ELR (cell line): ENCODE results near the gene SPDYC.
A peak's percentile ranks its signal among the peaks of the same experiment; 100 is the strongest.

ENCODE experiments used
- DNase-seq: peaks from one replicate; pipeline ENCODE4 v3.0.0-alpha.2; 2015; ENCODE audit warnings: low read depth

SPDYC gene

DNA sequence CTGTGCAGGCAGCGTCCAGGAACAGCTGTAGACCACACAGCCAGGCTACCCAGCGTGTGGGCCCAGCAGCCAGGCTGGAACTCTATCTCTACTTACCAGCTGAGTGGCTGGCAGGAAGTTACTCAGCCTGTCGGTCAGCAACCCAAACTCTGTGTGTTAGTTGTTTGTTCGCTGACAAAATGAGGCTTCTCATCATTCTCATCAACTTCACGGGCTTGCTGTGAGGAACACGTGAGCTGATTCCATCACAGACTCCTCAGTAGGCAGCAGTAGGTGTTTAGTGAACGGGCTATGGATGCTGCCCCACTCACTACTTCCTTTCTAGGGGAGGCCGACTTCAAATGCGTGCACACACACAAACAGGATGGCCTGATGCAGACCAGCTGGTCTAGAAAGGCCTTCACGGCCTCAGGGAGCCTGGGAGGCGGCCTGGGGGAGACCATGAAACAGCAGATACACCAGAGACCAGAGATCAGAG lies 830 bp upstream of the SPDYC start:
- peak; percentile 32 for DNase-seq

DNA sequence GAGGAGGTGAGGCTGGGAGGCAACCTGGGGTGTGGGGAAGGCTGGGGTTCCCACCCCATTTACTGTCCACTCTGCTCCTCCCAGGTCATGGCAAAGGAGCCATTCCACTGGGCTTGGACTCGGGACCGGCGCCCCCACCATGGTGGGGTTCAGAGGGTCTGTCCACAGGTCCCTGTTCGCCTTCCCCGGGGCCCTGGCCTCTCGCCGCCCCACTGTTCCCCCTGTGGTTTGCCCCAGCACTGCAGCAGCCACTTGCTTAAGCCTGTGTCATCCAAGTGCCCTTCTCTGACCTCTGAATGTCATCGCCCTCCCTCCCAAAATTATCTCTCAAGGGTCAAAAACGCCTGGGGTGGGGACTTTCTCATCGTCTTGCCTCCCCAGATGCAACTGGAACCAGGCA lies 2.6 kb downstream of the SPDYC start:
- DNase-seq = no peak

DNA sequence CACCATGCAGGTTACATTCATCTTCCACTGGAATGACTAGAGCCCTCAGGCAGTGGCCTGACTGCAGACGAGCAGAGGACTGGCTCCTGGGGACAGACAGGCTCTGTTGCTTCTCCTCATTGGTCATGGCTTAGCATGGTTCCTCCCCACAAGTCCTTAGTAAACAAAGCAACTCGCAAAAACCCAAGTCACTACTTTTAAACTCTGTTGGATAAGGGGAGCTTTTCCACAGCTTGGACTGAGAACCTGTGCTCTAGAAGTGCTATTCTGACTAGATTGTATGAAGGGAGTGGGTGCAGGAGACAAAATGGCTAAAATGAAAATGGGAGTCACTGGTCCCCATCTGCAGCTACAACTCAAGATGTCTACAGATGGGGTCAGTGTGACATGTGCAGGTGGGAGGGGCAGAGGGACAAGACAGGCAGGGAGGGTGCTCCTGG lies 4.6 kb downstream of the SPDYC start:
- DNase-seq = peak; percentile 23

DNA sequence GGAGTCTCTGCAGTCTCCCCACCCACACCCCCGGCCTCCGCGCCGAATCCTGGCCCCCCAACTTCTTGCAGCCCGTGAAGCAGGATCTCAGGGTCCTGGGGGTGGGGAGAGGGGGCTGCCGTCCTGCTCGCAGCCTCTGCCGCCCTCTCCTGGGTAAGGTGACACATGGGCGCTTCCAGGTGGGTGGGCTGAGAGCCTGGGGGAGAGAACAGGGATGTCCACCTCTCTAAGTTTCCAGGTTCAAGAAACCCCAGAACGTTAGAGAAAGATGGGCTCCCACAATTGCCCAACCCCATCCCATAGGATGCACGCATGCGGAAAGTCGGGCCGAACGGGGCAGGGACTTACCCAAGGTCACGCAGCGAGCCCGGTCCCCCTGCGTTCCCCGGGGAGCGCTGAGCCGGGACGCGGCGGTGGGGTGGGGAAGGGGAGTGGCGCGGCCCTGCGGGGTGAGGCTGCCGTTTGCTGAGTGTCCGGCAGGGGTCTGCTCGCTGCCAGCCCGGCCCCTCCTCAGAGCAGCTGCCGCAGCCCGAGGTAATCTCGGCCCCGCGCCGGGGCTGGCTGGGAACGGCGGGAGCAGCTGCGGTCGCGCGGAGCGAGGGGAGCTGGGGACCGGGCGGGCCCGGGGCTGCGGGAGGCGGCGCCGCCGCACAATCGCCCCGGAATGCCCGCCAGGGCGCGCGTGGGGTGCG lies 11.0 kb downstream of the SPDYC start:
- DNase-seq = peak; percentile 76

DNA sequence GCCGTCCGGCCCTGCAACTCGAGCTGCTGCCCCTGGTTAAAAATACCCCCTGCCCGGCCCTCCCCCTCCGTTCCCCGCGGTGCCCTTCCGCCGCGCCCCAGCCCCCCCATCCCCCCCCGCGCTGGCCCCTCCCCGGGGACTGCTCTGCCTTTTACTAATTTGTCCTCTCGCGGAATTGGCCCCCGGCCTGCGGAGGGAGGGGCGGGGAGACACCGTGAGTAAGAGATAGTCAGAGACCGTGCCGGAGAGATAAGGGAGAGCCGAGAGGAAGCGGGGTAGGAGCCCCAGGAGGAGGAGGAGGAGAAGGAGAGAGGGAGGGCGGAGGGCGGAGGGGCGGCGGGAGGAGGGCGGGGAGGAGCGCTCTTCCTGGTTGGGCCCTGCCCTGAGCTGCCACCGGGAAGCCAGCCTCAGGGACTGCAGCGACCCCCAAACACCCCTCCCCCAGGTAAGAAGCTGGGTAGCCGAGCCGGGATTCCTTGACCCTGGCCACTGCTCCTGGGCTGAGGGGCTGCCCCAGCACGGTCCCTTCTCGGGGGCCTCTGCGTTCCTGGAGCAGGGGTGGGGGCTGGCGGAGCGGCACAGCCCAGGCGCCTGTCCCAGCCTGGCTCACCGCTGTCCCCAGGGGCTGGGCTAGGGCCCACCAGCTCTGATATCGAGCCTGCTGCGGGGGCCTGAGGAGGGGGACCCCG lies 11.7 kb downstream of the SPDYC start, which contains the start of gene CAPN1:
CAPN1 (plus strand) TSS at position 360 of the 689 bp plus-strand sequence. CDS start 774 bp downstream, outside the sequence.
- peak; percentile 95 for DNase-seq

DNA sequence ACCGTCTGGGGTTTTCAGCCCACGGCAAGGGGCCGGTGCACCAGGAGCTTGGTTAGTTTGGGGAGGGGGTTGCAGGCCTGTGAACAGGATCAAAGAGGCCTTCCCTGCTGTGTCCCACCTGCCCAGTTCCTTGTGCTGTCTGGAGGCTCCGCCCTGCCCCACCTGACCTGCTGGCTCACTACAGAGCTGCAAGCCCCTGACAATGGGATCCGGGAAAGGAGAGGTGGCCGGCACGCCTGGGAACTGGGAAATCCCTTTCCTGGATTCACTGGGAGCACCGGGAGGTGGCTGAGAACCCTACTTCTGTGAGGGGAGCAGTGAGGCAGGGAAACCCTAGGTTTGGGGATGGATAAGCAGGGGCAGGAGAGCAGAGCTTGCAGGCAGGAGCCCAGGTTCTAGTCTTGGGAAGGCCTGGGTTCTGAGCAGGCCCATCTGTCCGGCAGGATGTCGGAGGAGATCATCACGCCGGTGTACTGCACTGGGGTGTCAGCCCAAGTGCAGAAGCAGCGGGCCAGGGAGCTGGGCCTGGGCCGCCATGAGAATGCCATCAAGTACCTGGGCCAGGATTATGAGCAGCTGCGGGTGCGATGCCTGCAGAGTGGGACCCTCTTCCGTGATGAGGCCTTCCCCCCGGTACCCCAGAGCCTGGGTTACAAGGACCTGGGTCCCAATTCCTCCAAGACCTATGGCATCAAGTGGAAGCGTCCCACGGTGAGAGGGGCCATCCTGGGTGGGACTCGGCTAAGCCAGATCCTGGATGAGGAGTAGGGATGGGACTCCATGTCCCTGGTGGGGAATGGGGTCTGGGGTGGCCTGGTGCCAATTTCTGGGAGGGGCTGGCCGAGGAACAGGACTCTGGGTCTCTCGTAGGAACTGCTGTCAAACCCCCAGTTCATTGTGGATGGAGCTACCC lies 12.5 kb downstream of the SPDYC start:
- DNase-seq = peak; percentile 56

DNA sequence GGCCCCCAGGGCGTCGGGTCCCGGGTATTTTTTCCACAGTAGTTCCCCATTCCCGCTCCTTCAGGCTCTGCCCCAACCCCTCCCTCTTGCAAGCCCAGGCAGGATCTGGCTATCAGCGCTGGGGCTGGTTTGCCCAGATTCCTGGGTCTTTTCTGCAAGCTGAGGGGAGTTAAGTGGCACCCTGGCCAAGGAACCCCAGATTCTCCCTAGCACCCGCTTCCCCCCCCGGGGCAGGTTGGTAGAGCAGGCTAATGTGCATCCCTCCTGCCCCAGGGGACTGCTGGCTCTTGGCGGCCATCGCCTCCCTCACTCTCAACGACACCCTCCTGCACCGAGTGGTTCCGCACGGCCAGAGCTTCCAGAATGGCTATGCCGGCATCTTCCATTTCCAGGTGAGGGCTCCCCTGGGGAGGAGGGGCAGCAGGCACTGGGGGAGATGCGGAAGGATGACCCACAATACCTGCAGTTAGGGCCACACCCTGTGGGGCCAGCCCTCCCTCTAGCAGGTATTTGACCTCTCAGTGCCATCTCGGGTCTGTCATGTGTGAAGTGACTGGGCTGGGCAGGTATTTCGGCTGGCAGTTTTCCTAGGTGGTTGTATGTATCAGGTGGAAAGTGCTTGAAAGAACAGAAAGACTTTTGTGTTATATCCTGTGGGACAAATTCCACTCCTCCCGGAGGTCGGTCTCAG lies 13.3 kb downstream of the SPDYC start:
- no peak for DNase-seq

DNA sequence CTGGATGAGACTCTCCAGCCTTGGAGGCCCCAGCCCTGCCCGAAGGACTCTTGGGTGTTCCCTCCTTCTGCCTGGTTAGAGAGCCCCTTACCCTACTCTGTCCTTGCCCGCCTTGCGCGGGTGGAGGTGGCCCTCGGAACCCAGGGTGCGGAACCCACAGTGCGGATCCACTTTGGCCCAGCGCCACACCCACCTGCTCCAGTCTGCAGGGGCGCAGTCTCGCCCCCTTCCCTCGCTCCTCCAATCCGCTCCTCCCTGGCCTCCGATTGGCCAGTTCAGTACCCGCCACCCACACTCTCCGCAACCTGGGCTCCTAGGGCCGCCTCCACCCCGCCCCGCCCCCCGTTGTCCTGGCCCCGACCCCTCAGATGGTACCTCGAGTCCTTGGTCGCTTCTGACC lies 14.1 kb downstream of the SPDYC start:
- no peak for DNase-seq

DNA sequence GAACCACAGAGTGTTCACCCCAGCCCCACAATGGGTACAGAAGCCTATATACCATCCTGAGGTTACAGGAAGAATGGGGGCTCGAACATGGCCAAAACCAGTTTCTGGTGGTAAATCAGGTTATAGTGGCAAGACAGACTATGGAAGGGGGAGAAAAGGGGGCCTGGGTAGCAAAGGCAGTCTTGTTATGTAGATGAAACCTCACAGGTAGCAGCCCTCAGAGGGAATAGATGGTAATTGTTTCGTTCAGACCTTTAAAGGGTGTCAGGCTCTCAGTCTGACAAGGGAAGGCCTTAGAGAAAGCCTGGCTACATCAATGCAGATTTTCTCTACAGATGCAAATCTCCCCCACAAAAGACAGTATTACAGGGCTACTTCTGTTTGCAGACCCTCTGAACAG lies 15.1 kb downstream of the SPDYC start:
- DNase-seq = no peak

DNA sequence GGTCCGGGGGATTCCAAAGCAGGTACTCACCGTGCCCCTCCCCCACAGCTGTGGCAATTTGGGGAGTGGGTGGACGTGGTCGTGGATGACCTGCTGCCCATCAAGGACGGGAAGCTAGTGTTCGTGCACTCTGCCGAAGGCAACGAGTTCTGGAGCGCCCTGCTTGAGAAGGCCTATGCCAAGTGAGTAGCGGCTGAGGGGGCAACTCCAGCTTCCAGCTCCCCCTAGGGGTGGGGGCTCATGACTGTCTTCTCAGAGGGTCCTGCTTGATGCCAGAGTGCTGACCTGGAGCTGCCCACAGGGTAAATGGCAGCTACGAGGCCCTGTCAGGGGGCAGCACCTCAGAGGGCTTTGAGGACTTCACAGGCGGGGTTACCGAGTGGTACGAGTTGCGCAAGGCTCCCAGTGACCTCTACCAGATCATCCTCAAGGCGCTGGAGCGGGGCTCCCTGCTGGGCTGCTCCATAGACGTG lies 15.9 kb downstream of the SPDYC start:
- no peak for DNase-seq

DNA sequence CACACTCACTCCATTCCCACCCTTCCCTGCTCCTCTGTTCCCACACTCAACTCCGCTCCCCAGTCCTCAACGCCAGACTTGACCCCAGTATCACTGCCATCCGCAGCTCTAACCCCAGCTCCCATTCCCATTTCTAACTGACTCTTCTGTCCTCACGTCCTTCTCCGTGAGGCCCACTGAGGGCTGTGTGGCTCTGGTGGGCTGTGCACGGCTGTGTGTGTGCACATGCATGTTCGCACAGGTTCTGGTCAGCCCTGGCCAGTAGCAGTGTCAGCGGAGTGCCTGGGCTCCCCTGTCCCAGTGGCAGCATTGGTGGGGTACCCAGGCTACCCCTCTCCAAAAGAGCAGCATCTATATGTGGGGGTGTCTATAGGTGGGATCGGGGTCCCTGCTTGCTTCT lies 16.7 kb downstream of the SPDYC start:
- no peak for DNase-seq

DNA sequence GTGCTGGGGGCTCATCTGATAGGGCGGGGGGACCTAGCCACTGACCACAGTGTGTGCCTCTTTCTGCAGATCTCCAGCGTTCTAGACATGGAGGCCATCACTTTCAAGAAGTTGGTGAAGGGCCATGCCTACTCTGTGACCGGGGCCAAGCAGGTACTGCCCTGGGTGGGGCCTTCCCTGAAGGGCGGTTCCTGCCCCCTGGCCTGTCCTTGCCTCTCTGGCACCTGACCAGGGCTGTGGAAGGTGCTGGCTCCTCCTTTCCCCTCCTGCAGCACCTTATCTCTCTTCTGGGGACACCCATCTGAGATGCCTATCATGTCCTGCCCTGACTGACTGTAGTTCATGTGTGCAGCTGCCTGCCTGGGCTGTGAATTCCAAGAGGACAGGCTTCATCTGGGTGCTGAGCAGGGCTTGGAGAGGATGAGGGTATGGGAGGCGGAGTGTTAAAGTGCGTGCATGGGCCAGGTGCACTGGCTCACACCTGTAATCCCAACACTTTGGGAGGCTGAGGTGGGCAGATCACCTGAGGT lies 17.2 kb downstream of the SPDYC start:
- DNase-seq = no peak

DNA sequence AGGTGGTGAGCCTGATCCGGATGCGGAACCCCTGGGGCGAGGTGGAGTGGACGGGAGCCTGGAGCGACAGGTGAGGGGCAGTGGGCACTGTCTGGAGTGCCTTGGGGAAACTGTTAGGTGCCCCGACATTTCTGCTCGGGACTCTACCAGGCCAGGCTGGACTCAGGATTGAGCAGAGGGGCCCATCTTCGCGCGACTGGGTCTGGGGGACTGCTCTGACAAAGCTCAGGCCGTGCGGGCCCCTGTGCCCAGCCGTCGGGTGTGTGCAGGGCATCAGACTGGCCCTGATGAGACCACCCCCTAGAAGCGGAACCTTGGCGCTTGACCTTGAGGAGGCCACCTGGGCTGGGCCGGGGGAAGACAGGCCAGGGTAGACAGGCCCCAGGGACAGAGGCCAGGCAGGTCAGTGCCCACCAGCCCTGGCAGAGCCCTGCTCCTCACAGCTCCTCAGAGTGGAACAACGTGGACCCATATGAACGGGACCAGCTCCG lies 18.0 kb downstream of the SPDYC start:
- DNase-seq = no peak

DNA sequence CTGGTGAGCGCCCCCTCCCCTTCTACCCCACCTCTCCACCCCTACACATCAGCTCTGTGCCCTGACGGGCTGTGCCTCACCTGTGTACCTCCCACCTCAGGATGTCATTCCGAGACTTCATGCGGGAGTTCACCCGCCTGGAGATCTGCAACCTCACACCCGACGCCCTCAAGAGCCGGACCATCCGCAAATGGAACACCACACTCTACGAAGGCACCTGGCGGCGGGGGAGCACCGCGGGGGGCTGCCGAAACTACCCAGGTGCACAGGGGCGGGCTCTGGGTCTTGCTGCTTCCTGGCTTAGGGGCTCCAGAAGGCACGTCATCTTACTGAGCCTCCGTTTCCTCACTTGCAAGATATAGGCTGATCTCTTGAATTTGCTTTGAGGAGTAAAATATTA lies 18.5 kb downstream of the SPDYC start:
- DNase-seq = no peak

DNA sequence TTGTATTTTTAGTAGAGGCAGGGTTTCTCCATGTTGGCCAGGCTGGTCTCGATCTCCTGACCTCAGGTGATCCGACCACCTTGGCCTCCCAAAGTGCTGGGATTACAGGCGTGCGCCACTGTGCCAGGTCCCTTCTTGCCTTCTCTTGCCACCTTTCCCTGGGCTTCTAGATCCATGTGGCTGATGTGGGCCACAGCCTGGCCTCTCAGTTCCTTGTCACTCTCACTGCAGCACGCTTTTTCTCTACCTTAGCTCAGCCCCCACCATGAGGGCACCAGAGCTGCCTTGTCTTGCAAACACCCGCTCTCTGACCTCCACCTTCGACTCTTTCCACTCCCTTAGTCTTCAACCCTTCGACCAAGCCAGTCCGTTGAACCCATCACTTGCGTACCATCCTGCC lies 19.2 kb downstream of the SPDYC start:
- DNase-seq = no peak

DNA sequence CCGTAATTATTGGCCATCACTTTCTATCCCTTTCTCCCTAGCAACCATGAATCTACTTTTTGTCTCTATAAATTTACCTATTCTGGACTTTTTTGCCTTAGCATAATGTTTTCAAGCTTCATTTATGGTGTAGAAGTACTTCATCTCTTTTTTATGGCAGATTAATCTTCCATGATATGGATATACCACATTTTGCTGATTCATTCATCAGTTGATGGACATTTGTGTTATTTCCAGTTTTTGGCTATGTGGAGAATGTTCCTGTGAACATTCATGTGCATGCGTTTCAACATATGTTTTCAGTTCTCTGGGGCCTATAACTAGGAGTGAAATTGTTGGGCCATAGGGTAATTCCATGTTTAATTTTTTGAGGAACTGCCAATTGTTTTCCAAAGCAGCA lies 24.5 kb downstream of the SPDYC start:
- no peak for DNase-seq

DNA sequence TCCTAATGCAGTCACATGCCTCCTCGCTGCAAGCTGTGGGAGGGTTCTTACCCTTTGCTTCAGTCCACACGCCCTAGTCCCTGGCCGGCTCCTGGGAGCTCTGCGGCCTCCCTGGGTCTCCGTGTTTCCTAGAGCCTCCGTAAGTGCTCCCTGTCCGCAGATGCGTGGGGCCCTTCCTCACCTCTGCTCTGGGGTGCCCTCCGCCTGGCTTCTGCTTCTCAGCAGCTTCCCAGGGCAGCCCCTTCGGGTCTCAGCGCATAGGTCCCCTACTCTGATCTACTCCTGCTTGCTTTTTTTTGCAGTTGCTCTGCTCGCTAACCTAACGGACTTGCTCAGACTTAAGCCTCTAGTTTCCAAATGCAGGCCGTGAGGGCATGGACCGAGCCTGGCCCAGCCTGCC lies 34.1 kb downstream of the SPDYC start:
- DNase-seq = no peak

DNA sequence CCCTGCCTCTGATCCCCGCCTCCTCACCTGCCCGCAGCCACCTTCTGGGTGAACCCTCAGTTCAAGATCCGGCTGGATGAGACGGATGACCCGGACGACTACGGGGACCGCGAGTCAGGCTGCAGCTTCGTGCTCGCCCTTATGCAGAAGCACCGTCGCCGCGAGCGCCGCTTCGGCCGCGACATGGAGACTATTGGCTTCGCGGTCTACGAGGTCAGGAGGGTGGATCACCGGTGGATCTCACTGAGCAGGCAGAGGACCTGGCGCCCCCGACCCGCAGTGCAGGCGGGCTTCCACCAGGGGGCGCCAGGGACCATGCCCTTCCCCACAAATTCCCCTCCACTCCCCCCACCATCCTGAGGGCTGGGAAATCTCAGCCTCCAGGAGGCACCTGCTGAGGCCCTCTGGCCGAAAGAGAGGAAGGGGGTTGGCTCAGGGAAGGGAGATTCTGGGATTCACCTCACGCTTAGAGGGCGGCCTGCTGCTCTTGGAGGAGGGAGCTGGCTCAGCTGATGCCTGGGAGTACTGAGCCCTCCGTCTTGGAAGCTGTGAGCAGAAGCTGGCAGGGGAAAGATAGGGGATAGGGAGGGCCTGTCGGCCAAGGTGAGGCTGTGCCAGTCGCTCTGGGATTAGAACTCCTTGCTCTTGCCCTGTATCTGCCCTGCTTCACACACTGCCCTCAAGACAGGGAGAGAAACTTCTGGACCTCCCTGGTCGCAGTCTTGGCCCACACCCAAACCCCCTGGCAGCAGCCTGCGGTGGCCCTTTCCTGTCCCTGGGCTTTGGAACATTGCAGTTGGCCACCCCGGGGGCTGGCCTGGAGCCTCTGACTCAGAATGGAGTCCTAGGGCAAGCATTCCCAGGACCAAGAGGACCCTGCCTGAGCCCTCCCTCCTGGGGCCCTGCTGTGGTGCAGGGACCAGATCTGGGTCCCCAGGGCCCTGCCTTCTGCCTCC lies 34.9 kb downstream of the SPDYC start:
- peak; percentile 45 for DNase-seq

DNA sequence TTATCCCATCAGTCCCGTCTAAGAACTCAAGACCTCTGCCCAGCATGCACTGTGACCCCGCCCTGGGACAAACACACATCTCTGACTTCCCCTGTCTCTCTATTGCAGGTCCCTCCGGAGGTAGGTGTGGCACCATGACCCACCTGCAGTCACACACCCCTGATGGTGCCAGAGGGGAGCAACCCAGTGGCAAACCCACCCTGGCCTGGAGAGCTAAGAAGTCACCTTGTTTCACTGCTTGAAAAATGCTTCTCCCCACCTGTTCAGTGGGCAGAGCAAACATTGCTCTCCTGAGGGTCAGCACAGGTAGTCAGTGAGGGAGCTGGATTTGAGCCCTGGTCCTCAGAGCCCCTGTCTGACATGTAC lies 35.6 kb downstream of the SPDYC start:
- DNase-seq = no peak

DNA sequence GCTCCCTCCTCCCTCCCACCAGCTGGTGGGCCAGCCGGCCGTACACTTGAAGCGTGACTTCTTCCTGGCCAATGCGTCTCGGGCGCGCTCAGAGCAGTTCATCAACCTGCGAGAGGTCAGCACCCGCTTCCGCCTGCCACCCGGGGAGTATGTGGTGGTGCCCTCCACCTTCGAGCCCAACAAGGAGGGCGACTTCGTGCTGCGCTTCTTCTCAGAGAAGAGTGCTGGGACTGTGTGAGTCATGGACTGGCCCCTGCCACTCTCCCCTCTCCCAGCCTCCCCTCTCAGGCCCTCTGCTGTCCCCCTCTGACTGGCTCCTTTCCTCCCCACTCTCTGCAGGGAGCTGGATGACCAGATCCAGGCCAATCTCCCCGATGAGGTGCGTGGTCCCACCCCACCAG lies 36.4 kb downstream of the SPDYC start:
- DNase-seq = no peak
